HEK293 (cell line): ENCODE results near the gene OPN1SW.

Source experiments
- CTCF ChIA-PET: fragments of 350-600 bp; formaldehyde crosslinking; extraction: SDS; loops from one replicate; lab custom pipeline; 2021; ENCODE audit warnings: antibody characterized with exemption; lab: Yijun Ruan, JAX
- POLR2A ChIA-PET: fragments of 300-600 bp; formaldehyde crosslinking; extraction: SDS; loops from one replicate; lab custom pipeline; 2020; ENCODE audit warnings: antibody characterized with exemption, inconsistent platforms; lab: Yijun Ruan, JAX
- H3K27ac ChIP-seq: fragments of 200-500 bp; sonication (Bioruptor generic); 2 replicates; pipeline ENCODE4 v1.5.1; 2014; ENCODE audit warnings: low read depth, low read length, control low read depth, inconsistent platforms; ENCODE audit errors: extremely low read depth
- H3K36me3 ChIP-seq, 2 experiments: fragments of 200-500 bp in 1 of 2; sonication (Bioruptor generic) in 1 of 2; 1 replicate in 1 of 2; 2 replicates in 1 of 2; pipeline ENCODE4 v1.5.1; 2014 to 2017; ENCODE audit warnings: inconsistent platforms in 2 of 2, low read length in 2 of 2; ENCODE audit not compliant: control insufficient read depth in 2 of 2, insufficient read depth in 1 of 2
- H3K4me1 ChIP-seq: fragments of 200-500 bp; sonication (Bioruptor generic); 2 replicates; pipeline ENCODE4 v1.5.1; 2014; ENCODE audit warnings: mild to moderate bottlenecking, low read length, inconsistent platforms; ENCODE audit not compliant: control insufficient read depth, insufficient read depth
- H3K4me3 ChIP-seq: 2 replicates; pipeline ENCODE4 v1.5.1; 2011; ENCODE audit warnings: low read depth, mild to moderate bottlenecking, control low read depth, low read length, moderate library complexity
- H3K9me3 ChIP-seq: fragments of 200-500 bp; sonication (Bioruptor generic); 2 replicates; pipeline ENCODE4 v1.5.1; 2014; ENCODE audit warnings: low read depth, low read length, inconsistent platforms; ENCODE audit not compliant: control insufficient read depth, insufficient read depth
- GLIS1 ChIP-seq: fragments of 450-650 bp; formaldehyde crosslinking; IDR thresholded peaks from 2 replicates; pipeline ENCODE4 v1.5.1; 2016; ENCODE audit warnings: missing biosample characterization, missing genetic modification characterization
- MZF1 ChIP-seq: fragments of 450-650 bp; formaldehyde crosslinking; IDR thresholded peaks from 2 replicates; pipeline ENCODE4 v1.5.1; 2017; ENCODE audit warnings: missing biosample characterization, missing genetic modification characterization, borderline replicate concordance
- OVOL3 ChIP-seq: fragments of 450-650 bp; formaldehyde crosslinking; IDR thresholded peaks from 2 replicates; pipeline ENCODE4 v1.5.1; 2016; ENCODE audit warnings: missing biosample characterization, missing genetic modification characterization
- SALL2 ChIP-seq: fragments of 450-650 bp; formaldehyde crosslinking; IDR thresholded peaks from 2 replicates; pipeline ENCODE4 v1.5.0; 2017; ENCODE audit warnings: missing biosample characterization, mild to moderate bottlenecking, missing genetic modification characterization, borderline replicate concordance
- ZBTB21 ChIP-seq: fragments of 450-650 bp; formaldehyde crosslinking; IDR thresholded peaks from 2 replicates; pipeline ENCODE4 v1.5.1; 2017; ENCODE audit warnings: missing biosample characterization, missing genetic modification characterization
- ZFP41 ChIP-seq: fragments of 450-650 bp; formaldehyde crosslinking; IDR thresholded peaks from 2 replicates; pipeline ENCODE4 v1.5.1; 2016; ENCODE audit warnings: missing biosample characterization, missing genetic modification characterization, borderline replicate concordance
- ZIC2 ChIP-seq: fragments of 450-650 bp; formaldehyde crosslinking; IDR thresholded peaks from 2 replicates; pipeline ENCODE4 v1.5.1; 2016; ENCODE audit warnings: missing biosample characterization, missing genetic modification characterization
- ZNF132 ChIP-seq: fragments of 450-650 bp; formaldehyde crosslinking; IDR thresholded peaks from 2 replicates; pipeline ENCODE4 v1.5.1; 2017; ENCODE audit warnings: missing biosample characterization, missing genetic modification characterization, borderline replicate concordance
- ZNF133 ChIP-seq: fragments of 450-650 bp; formaldehyde crosslinking; IDR thresholded peaks from 2 replicates; pipeline ENCODE4 v1.5.1; 2016; ENCODE audit warnings: missing biosample characterization, missing genetic modification characterization
- ZNF341 ChIP-seq: fragments of 450-650 bp; formaldehyde crosslinking; IDR thresholded peaks from 2 replicates; pipeline ENCODE4; 2016; ENCODE audit warnings: low read depth, missing biosample characterization, missing genetic modification characterization
- ZNF48 ChIP-seq: fragments of 450-650 bp; formaldehyde crosslinking; IDR thresholded peaks from 2 replicates; pipeline ENCODE4 v1.5.1; 2016; ENCODE audit warnings: missing biosample characterization, missing genetic modification characterization
- ZNF510 ChIP-seq: fragments of 450-650 bp; formaldehyde crosslinking; IDR thresholded peaks from 2 replicates; pipeline ENCODE4 v1.5.1; 2018; ENCODE audit warnings: mild to moderate bottlenecking, missing genetic modification characterization, missing biosample characterization; ENCODE audit not compliant: insufficient replicate concordance
- ZNF529 ChIP-seq: fragments of 450-650 bp; formaldehyde crosslinking; IDR thresholded peaks from 2 replicates; pipeline ENCODE4 v1.5.1; 2017; ENCODE audit warnings: missing genetic modification characterization, missing biosample characterization; ENCODE audit not compliant: insufficient replicate concordance
- ZNF571 ChIP-seq: fragments of 450-650 bp; formaldehyde crosslinking; IDR thresholded peaks from 2 replicates; pipeline ENCODE4 v1.5.0; 2017; ENCODE audit warnings: missing biosample characterization, missing genetic modification characterization
- ZNF585B ChIP-seq: fragments of 450-650 bp; formaldehyde crosslinking; IDR thresholded peaks from 2 replicates; pipeline ENCODE4 v1.5.1; 2016; ENCODE audit warnings: missing biosample characterization, missing genetic modification characterization
- ZNF707 ChIP-seq: fragments of 450-650 bp; formaldehyde crosslinking; IDR thresholded peaks from 2 replicates; pipeline ENCODE4 v1.5.1; 2016; ENCODE audit warnings: missing biosample characterization, missing genetic modification characterization
- TF ChIP-seq, protein P1 (sequence below): fragments of 450-650 bp; formaldehyde crosslinking; conservative IDR thresholded peaks from 2 replicates; pipeline ENCODE4 v1.5.1; 2016; ENCODE audit warnings: low read depth, missing biosample characterization, missing genetic modification characterization
- TF ChIP-seq, protein P2 (sequence below): fragments of 450-650 bp; formaldehyde crosslinking; IDR thresholded peaks from 2 replicates; pipeline ENCODE4 v1.5.1; 2017; ENCODE audit warnings: missing biosample characterization, mild to moderate bottlenecking, missing genetic modification characterization, moderate library complexity
- TF ChIP-seq, protein P3 (sequence below): fragments of 450-650 bp; formaldehyde crosslinking; IDR thresholded peaks from 2 replicates; pipeline ENCODE4 v1.5.1; 2016; ENCODE audit warnings: missing biosample characterization, missing genetic modification characterization
- TF ChIP-seq, protein P4 (sequence below): fragments of 450-650 bp; formaldehyde crosslinking; IDR thresholded peaks from 2 replicates; pipeline ENCODE4 v1.5.1; 2016; ENCODE audit warnings: missing biosample characterization, missing genetic modification characterization
- TF ChIP-seq, protein P5 (sequence below): fragments of 450-650 bp; formaldehyde crosslinking; IDR thresholded peaks from 2 replicates; pipeline ENCODE4 v1.5.1; 2016; ENCODE audit warnings: missing biosample characterization, missing genetic modification characterization, borderline replicate concordance

The OPN1SW gene

DNA sequence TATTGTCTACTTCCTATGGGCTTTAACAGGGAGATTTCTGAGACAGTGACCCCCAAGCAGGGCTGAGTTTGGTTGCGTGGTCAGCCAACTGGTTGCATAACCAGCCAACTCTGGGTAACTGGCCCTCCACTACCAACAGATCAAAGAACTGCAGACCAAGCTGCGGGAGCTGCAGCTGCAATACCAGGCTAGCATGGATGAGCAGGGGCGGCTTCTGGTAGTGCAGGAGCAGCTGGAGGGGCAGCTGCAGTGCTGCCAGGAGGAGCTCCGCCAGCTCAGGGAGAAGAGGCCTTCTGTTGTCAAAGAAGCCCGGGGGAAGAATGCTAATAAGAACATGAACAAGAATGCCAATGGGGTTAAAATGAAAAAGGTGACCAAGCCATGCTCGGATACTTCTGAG is 38.9 kb upstream of the OPN1SW start:
- Histone ChIP-seq H3K9me3 (no peaks in the 10 kb centered on the region), H3K36me3 (peaks cover 0 to 15% of the 10 kb centered on the region in 2 experiments; a peak in 1 of 3 replicates), H3K4me1 (no peaks in the 10 kb centered on the region), H3K27ac (no peak overlapping the region), H3K4me3 (no peak overlapping the region)
- TF ChIP-seq ZBTB21 (tag by site-specific recombination) (no peak), ZNF571 (tag by site-specific recombination) (no peak), SALL2 (tag by site-specific recombination) (no peak), ZNF707 (tag by site-specific recombination) (no peak), OVOL3 (no peak), ZNF132 (tag by site-specific recombination) (no peak), ZNF529 (tag by site-specific recombination) (no peak), MZF1 (tag by site-specific recombination) (no peak), ZNF585B (tag by site-specific recombination) (no peak), ZNF510 (tag by site-specific recombination) (no peak), ZNF48 (tag by site-specific recombination) (no peak)
- TF ChIP-seq, protein P1, sequence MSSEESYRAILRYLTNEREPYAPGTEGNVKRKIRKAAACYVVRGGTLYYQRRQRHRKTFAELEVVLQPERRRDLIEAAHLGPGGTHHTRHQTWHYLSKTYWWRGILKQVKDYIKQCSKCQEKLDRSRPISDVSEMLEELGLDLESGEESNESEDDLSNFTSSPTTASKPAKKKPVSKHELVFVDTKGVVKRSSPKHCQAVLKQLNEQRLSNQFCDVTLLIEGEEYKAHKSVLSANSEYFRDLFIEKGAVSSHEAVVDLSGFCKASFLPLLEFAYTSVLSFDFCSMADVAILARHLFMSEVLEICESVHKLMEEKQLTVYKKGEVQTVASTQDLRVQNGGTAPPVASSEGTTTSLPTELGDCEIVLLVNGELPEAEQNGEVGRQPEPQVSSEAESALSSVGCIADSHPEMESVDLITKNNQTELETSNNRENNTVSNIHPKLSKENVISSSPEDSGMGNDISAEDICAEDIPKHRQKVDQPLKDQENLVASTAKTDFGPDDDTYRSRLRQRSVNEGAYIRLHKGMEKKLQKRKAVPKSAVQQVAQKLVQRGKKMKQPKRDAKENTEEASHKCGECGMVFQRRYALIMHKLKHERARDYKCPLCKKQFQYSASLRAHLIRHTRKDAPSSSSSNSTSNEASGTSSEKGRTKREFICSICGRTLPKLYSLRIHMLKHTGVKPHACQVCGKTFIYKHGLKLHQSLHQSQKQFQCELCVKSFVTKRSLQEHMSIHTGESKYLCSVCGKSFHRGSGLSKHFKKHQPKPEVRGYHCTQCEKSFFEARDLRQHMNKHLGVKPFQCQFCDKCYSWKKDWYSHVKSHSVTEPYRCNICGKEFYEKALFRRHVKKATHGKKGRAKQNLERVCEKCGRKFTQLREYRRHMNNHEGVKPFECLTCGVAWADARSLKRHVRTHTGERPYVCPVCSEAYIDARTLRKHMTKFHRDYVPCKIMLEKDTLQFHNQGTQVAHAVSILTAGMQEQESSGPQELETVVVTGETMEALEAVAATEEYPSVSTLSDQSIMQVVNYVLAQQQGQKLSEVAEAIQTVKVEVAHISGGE (tag by site-specific recombination), result no peak
- TF ChIP-seq, protein P2, sequence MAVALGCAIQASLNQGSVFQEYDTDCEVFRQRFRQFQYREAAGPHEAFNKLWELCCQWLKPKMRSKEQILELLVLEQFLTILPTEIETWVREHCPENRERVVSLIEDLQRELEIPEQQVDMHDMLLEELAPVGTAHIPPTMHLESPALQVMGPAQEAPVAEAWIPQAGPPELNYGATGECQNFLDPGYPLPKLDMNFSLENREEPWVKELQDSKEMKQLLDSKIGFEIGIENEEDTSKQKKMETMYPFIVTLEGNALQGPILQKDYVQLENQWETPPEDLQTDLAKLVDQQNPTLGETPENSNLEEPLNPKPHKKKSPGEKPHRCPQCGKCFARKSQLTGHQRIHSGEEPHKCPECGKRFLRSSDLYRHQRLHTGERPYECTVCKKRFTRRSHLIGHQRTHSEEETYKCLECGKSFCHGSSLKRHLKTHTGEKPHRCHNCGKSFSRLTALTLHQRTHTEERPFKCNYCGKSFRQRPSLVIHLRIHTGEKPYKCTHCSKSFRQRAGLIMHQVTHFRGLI (tag by site-specific recombination), result no peak
- TF ChIP-seq, protein P3, sequence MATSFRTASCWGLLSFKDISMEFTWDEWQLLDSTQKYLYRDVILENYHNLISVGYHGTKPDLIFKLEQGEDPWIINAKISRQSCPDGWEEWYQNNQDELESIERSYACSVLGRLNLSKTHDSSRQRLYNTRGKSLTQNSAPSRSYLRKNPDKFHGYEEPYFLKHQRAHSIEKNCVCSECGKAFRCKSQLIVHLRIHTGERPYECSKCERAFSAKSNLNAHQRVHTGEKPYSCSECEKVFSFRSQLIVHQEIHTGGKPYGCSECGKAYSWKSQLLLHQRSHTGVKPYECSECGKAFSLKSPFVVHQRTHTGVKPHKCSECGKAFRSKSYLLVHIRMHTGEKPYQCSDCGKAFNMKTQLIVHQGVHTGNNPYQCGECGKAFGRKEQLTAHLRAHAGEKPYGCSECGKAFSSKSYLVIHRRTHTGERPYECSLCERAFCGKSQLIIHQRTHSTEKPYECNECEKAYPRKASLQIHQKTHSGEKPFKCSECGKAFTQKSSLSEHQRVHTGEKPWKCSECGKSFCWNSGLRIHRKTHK, result no peak
- TF ChIP-seq, protein P4, sequence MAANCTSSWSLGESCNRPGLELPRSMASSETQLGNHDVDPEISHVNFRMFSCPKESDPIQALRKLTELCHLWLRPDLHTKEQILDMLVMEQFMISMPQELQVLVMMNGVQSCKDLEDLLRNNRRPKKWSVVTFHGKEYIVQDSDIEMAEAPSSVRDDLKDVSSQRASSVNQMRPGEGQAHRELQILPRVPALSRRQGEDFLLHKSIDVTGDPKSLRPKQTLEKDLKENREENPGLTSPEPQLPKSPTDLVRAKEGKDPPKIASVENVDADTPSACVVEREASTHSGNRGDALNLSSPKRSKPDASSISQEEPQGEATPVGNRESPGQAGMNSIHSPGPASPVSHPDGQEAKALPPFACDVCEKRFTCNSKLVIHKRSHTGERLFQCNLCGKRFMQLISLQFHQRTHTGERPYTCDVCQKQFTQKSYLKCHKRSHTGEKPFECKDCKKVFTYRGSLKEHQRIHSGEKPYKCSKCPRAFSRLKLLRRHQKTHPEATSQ (tag by site-specific recombination), result no peak
- ChIA-PET CTCF (no interaction called here), POLR2A (no interaction called here)

DNA sequence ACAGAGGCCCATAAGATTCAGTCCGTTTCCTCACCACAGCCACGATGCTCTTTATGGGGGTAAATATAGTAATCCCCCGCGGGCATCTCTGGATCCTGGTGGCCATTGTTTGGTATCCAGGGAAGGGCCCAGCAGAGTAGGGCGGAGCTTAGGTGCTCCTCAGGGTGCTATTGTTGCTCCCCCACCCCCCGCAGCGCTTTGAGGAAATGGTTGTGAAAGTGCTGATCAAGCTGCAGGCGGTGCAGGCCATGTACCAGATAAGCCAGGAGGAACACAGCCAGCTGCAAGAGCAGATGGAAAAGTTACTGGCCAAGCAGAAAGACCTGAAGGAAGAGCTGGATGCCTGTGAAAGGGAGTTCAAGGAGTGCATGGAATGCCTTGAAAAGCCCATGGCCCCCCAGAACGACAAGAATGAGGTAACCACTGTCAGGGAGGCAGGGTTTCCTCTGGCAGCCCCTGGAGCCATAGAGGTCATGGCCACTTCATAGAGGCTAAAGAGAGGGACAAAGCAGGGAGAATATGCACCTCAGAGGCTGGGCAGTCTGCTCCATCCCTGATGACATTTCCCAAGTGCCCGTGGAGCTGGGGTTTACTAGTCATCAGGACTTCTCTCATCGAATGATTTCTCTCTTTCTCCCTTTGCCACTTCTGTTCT is 37.0 kb upstream of the OPN1SW start:
- ChIA-PET CTCF (interaction anchor here (0.7 kb wide), 1 partner anchor 8 kb away, joined by 3 read pairs; no protein-coding TSS in a partner anchor), POLR2A (no interaction called here)
- no peaks in the 10 kb centered on the region for H3K9me3 ChIP-seq
- H3K4me3 ChIP-seq, result no peak overlapping the region
- peaks cover 0 to 22% of the 10 kb centered on the region in 2 experiments; a peak in 1 of 3 replicates for H3K36me3 ChIP-seq
- TF ChIP-seq ZNF133 (tag by site-specific recombination) (no peak), ZIC2 (tag by site-specific recombination) (peak; percentile 91), ZNF341 (peak; percentile 46; the same call in 1 of the 2 replicates), ZFP41 (tag by site-specific recombination) (no peak), GLIS1 (peak; percentile 73)
- TF ChIP-seq, protein P5, sequence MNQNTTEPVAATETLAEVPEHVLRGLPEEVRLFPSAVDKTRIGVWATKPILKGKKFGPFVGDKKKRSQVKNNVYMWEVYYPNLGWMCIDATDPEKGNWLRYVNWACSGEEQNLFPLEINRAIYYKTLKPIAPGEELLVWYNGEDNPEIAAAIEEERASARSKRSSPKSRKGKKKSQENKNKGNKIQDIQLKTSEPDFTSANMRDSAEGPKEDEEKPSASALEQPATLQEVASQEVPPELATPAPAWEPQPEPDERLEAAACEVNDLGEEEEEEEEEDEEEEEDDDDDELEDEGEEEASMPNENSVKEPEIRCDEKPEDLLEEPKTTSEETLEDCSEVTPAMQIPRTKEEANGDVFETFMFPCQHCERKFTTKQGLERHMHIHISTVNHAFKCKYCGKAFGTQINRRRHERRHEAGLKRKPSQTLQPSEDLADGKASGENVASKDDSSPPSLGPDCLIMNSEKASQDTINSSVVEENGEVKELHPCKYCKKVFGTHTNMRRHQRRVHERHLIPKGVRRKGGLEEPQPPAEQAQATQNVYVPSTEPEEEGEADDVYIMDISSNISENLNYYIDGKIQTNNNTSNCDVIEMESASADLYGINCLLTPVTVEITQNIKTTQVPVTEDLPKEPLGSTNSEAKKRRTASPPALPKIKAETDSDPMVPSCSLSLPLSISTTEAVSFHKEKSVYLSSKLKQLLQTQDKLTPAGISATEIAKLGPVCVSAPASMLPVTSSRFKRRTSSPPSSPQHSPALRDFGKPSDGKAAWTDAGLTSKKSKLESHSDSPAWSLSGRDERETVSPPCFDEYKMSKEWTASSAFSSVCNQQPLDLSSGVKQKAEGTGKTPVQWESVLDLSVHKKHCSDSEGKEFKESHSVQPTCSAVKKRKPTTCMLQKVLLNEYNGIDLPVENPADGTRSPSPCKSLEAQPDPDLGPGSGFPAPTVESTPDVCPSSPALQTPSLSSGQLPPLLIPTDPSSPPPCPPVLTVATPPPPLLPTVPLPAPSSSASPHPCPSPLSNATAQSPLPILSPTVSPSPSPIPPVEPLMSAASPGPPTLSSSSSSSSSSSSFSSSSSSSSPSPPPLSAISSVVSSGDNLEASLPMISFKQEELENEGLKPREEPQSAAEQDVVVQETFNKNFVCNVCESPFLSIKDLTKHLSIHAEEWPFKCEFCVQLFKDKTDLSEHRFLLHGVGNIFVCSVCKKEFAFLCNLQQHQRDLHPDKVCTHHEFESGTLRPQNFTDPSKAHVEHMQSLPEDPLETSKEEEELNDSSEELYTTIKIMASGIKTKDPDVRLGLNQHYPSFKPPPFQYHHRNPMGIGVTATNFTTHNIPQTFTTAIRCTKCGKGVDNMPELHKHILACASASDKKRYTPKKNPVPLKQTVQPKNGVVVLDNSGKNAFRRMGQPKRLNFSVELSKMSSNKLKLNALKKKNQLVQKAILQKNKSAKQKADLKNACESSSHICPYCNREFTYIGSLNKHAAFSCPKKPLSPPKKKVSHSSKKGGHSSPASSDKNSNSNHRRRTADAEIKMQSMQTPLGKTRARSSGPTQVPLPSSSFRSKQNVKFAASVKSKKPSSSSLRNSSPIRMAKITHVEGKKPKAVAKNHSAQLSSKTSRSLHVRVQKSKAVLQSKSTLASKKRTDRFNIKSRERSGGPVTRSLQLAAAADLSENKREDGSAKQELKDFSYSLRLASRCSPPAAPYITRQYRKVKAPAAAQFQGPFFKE (tag by site-specific recombination), result no peak
- no peak overlapping the region for H3K27ac ChIP-seq
- no peaks in the 10 kb centered on the region for H3K4me1 ChIP-seq
